ENCODE data around the gene TBC1D9B. TPM values are rescaled to one million over a fixed set of nuclear protein-coding genes. Genes with fewer than 3 reads are reported as not detected.

TBC1D9B gene
- total and polyA plus RNA-seq, 8 donors: 80.6 to 124 (median 97.0) TPM

- Histone ChIP-seq H3K27ac (no peak overlapping the region), H3K4me1 (peaks cover 20 to 42% of the 10 kb centered on the region in 2 donors), H3K4me3 (no peak overlapping the region), H3K36me3 (peaks cover 0 to 29% of the 10 kb centered on the region in 2 donors), H3K27me3 (no peaks in the 10 kb centered on the region), H3K9me3 (no peaks in the 10 kb centered on the region)
- intact Hi-C loops (cut with DNase I): no loop called here
- DNase-seq (peak in 1 of 4 donors; percentile 58), ATAC-seq (no peak)
- no peak for TF ChIP-seq CTCF (IDR thresholded peaks at IDR 0.05)
Measured at GRCh38 chr5:179815491-179816249, 92.0 kb downstream of the TBC1D9B start.

- no peak overlapping the region for H3K4me3 ChIP-seq
- ATAC-seq (no peak), DNase-seq (no peak)
- H3K9me3 ChIP-seq: no peaks in the 10 kb centered on the region
- H3K4me1 ChIP-seq: peaks cover 8 to 28% of the 10 kb centered on the region in 2 donors
- no peak for TF ChIP-seq CTCF (IDR thresholded peaks at IDR 0.05)
- no peak overlapping the region for H3K27ac ChIP-seq
- H3K36me3 ChIP-seq: peaks cover 0 to 29% of the 10 kb centered on the region in 2 donors
- intact Hi-C loops (cut with DNase I): no loop called here
- H3K27me3 ChIP-seq: no peaks in the 10 kb centered on the region
Measured at GRCh38 chr5:179814090-179814489, 93.6 kb downstream of the TBC1D9B start.

- no peak for TF ChIP-seq CTCF (IDR thresholded peaks at IDR 0.05)
- Histone ChIP-seq H3K36me3 (peaks cover 0 to 29% of the 10 kb centered on the region in 2 donors), H3K4me3 (no peak overlapping the region), H3K9me3 (no peaks in the 10 kb centered on the region), H3K27me3 (no peaks in the 10 kb centered on the region), H3K4me1 (peaks cover under 1 to 25% of the 10 kb centered on the region in 2 donors), H3K27ac (no peak overlapping the region)
- DNase-seq: peak in 1 of 4 donors; percentile 30
- intact Hi-C loops (cut with DNase I): no loop called here
- ATAC-seq: no peak
Measured at GRCh38 chr5:179812997-179813607, 94.6 kb downstream of the TBC1D9B start.

- H3K27me3 ChIP-seq: no peaks in the 10 kb centered on the region
- no peak overlapping the region for H3K4me3 ChIP-seq
- DNase-seq (peak in 1 of 4 donors; percentile 55), ATAC-seq (no peak)
- H3K36me3 ChIP-seq: peaks cover 0 to 29% of the 10 kb centered on the region in 2 donors
- H3K9me3 ChIP-seq: no peaks in the 10 kb centered on the region
- no peak for TF ChIP-seq CTCF (IDR thresholded peaks at IDR 0.05)
- peaks cover 0 to 25% of the 10 kb centered on the region in 2 donors for H3K4me1 ChIP-seq
- H3K27ac ChIP-seq: no peak overlapping the region
- intact Hi-C loops (cut with DNase I): no loop called here
Measured at GRCh38 chr5:179812135-179812825, 95.4 kb downstream of the TBC1D9B start.

Other genes starting within 250 kb of the TBC1D9B start
- gene CBY3, start 226.9 kb downstream of the TBC1D9B start, total RNA-seq: not detected
- under 1 TPM; 0.23 to 0.82 (median 0.63) TPM for gene CBY3, start 226.9 kb downstream of the TBC1D9B start, polyA plus RNA-seq (ENCODE audit: insufficient read length in 6 of 6)
- 100 to 1,000 TPM; 577 to 872 TPM for gene CANX, start 208.9 kb downstream of the TBC1D9B start, total RNA-seq
- 100 to 1,000 TPM; 344 to 429 (median 404) TPM for gene CANX, start 208.9 kb downstream of the TBC1D9B start, polyA plus RNA-seq (ENCODE audit: insufficient read length in 6 of 6)
- gene MAML1, start 175.1 kb downstream of the TBC1D9B start, total RNA-seq: 10 to 100 TPM; 23.8 to 25.2 TPM
- 10 to 100 TPM; 43.1 to 48.1 (median 45.3) TPM for gene MAML1, start 175.1 kb downstream of the TBC1D9B start, polyA plus RNA-seq (ENCODE audit: insufficient read length in 6 of 6)
- gene LTC4S, start 113.9 kb downstream of the TBC1D9B start, total RNA-seq: 10 to 100 TPM; 16.4 to 19.6 TPM
- 1 to 10 TPM; 3.0 to 6.9 (median 4.4) TPM for gene LTC4S, start 113.9 kb downstream of the TBC1D9B start, polyA plus RNA-seq (ENCODE audit: insufficient read length in 6 of 6)
- gene MGAT4B, start 101.0 kb downstream of the TBC1D9B start, total RNA-seq: 100 to 1,000 TPM; 142 to 191 TPM
- gene MGAT4B, start 101.0 kb downstream of the TBC1D9B start, polyA plus RNA-seq (ENCODE audit: insufficient read length in 6 of 6): 100 to 1,000 TPM in 5 of 6 donors, 10 to 100 TPM in 1; 90.5 to 113 (median 105) TPM
- 100 to 1,000 TPM; 505 to 637 TPM for gene SQSTM1, start 87.0 kb downstream of the TBC1D9B start, total RNA-seq
- gene SQSTM1, start 87.0 kb downstream of the TBC1D9B start, polyA plus RNA-seq (ENCODE audit: insufficient read length in 6 of 6): 100 to 1,000 TPM in 1 of 6 donors, 10 to 100 TPM in 5; 78.2 to 104 (median 90.2) TPM
- 10 to 100 TPM; 16.9 to 18.2 TPM for gene MRNIP, start 49.1 kb downstream of the TBC1D9B start, total RNA-seq
- 10 to 100 TPM; 39.6 to 55.6 (median 47.1) TPM for gene MRNIP, start 49.1 kb downstream of the TBC1D9B start, polyA plus RNA-seq (ENCODE audit: insufficient read length in 6 of 6)
- 100 to 1,000 TPM in 1 of 2 donors, 10 to 100 TPM in 1; 84.0 to 125 TPM for gene RNF130, start 163.9 kb upstream of the TBC1D9B start, total RNA-seq
- gene RNF130, start 163.9 kb upstream of the TBC1D9B start, polyA plus RNA-seq (ENCODE audit: insufficient read length in 6 of 6): 10 to 100 TPM; 61.0 to 73.2 (median 69.9) TPM